Pancreas (tissue), 10 donors: ENCODE data around the gene SNX30. TPM values are rescaled to one million over a fixed set of nuclear protein-coding genes. Genes with fewer than 3 reads are reported as not detected.

Experiments used
- ATAC-seq, 4 donors: fragments of 200-7000 bp; cut with Tn5 transposase; one replicate each; pipeline versions ENCODE4 v1.8.0 to v1.9.1; 2020; ENCODE audit warnings: mild to moderate bottlenecking in 4 of 4, moderate library complexity in 4 of 4
- DNase-seq, 6 donors: peaks; one replicate each; pipeline ENCODE4 v3.0.0-alpha.2; 2020
- FAIRE-seq: peaks from 2 replicates; lab custom pipeline; 2012; peaks lifted over from hg19 to GRCh38; lab: Jason Lieb, UNC
- H3K27ac ChIP-seq, 4 donors: fragments of 200-600 bp; sonication (generic); 1 replicate in 3 of 4; 2 replicates in 1 of 4; pipeline versions ENCODE4 v1.5.0 to v1.8.0; 2020
- H3K27me3 ChIP-seq, 4 donors: fragments of 200-600 bp; one replicate each; pipeline ENCODE4 v1.8.0; 2021
- H3K36me3 ChIP-seq, 3 donors: fragments of 200-600 bp; sonication (generic) in 1 of 3; one replicate each; pipeline versions ENCODE4 v1.5.0 to v1.8.0; 2020 to 2021
- H3K4me1 ChIP-seq, 3 donors: fragments of 200-600 bp; one replicate each; pipeline ENCODE4 v1.8.0; 2021
- H3K4me3 ChIP-seq, 4 donors: fragments of 200-600 bp; sonication (generic) in 2 of 4; one replicate each; pipeline versions ENCODE4 v1.5.0 to v1.8.0; 2020 to 2021
- H3K9me3 ChIP-seq, 4 donors: fragments of 200-600 bp; one replicate each; pipeline ENCODE4 v1.8.0; 2021
- CTCF ChIP-seq, 4 donors: fragments of 200-600 bp; sonication (generic) in 3 of 4; IDR thresholded peaks; one replicate each; pipeline versions ENCODE4 v1.5.0 to v1.8.0; 2021; ENCODE audit warnings: antibody characterized with exemption in 4 of 4
- WGBS, 2 donors: extraction: QIAGEN DNeasy Blood & Tissue Kit; methylation state at CpG; one replicate each; pipeline ENCODE4 v1.1.7; 2013; 5-methylcytosine and 5-hydroxymethylcytosine counted together
- intact Hi-C, 3 donors: fragments of 100-400 bp; cut with DNase I; formaldehyde crosslinking; loops; one replicate each; pipeline versions ENCODE4 v1.11.1 to v1.14.2; 2022
- polyA plus RNA-seq, 2 donors: library from polyadenylated mRNA; stranded (reverse); fragments of 200-250 nt; gene quantifications; one replicate each; pipeline ENCODE4 v1.2.3, GENCODE V29; 2013
- total RNA-seq, 6 donors: library from RNA; stranded (reverse); fragmentation: NEBNext Ultra II Directional in 4 of 6; extraction: Animal tissue kit (Norgen Biotek cat#: 25700) in 4 of 6; gene quantifications; one replicate each; pipeline versions ENCODE4 v1.2.1 to v1.2.4, GENCODE V29; 2021 to 2023
- donor health status: healthy with polysubstance abuse.
- donor health status: DM: no; HTN: no; CAD: no; lungs with moderate emphysema.
- donor health status: DM: no; HTN: no; CAD: no.
- donor health status: control.
- donor health status: control.
- donor health status: Bipolar disorder and iron deficiency.
- donor health status: DM: yes; HTN: yes; CAD: no.
- donor health status: DM: no; HTN: no; CAD: no.
- donor health status: DM: no; HTN: no; CAD: no.
- donor health status: DM: yes; HTN: yes; CAD: no.

Gene SNX30
- total and polyA plus RNA-seq, 8 donors, result 2.1 to 8.2 (median 4.1) TPM

DNA sequence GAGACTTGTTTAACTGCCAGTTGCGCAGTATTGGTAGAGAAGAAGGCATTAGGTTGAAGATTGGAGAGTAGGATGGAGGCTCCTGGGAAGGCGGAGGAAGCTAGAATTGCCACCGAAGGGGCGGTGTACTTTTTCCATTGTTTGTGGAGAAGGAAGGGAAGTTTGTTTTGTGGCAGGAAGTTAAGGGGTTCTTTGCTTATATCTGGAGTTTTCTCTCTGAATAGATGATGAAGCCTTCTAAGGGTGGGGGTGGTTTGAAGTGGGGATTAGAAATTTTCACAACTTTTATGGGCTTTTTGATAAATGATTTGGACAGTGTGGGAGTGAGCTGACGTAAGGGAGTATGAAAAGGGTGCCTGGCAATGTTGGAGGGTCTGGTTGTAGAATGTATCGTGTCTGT is 59.3 kb downstream of the SNX30 start:
- Histone ChIP-seq H3K36me3 (no peaks in the 10 kb centered on the region), H3K9me3 (no peaks in the 10 kb centered on the region), H3K4me1 (no peaks in the 10 kb centered on the region), H3K27me3 (no peaks in the 10 kb centered on the region), H3K4me3 (no peak overlapping the region), H3K27ac (no peak overlapping the region)
- WGBS, 2 donors, result 74 to 75% methylated on average over 6 of the region's 6 CpGs
- no peak for DNase-seq
- no peak for FAIRE-seq
- intact Hi-C loops, result no loop called here
- peak in 1 of 4 donors; percentile 25 for ATAC-seq
- TF ChIP-seq CTCF (IDR thresholded peaks at IDR 0.05), result no peak

DNA sequence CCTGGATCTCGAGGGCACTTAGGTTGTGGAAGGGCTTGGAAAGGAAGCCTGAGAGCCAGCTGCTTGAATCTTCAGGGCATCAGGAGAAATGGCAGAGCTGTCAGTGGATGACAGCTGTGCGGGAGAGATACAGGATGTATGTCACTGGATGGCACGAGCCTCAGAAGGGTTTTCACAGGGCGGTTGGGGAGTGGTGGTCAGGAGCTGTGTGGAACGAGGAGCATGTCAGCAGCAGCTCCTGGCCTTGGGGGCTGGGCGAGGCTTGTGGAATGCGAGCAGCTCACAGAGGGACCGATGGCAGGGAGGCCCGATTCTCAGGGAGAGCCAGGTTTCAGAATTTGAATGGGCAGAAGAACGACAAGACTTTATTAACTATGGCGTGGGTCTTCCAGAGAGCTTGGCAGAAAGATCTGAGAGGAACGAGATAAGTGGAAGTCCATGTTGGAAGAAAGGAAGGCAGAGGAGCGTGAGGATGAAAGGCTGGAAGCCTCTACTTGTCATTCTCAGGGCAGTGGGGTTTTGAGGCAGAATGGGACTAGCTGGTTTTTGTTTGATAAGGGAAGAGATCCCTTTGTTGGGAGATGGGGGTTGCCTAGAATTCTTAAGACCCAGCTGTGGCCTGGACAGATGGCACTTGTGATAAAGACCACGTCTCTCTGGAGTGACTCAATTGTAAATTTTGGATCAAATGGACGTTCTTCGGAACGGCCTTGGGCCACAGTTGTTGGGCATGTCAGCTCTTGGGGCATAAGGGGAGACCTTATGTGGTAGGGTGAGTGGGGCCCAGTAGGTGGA is 60.3 kb downstream of the SNX30 start:
- TF ChIP-seq CTCF (IDR thresholded peaks at IDR 0.05), result no peak
- no peaks in the 10 kb centered on the region for H3K4me1 ChIP-seq
- no peaks in the 10 kb centered on the region for H3K27me3 ChIP-seq
- WGBS, 2 donors, result 81 to 86% methylated on average over 17 of the region's 17 CpGs
- intact Hi-C loops, result no loop called here
- H3K36me3 ChIP-seq, result no peaks in the 10 kb centered on the region
- FAIRE-seq (no peak), ATAC-seq (no peak), DNase-seq (no peak)
- no peaks in the 10 kb centered on the region for H3K9me3 ChIP-seq
- no peak overlapping the region for H3K4me3 ChIP-seq
- no peak overlapping the region for H3K27ac ChIP-seq

- H3K27me3 ChIP-seq, result no peaks in the 10 kb centered on the region
- ATAC-seq, result no peak
- no peaks in the 10 kb centered on the region for H3K36me3 ChIP-seq
- intact Hi-C loops, result no loop called here
- H3K9me3 ChIP-seq, result no peaks in the 10 kb centered on the region
- H3K27ac ChIP-seq, result no peak overlapping the region
- no peaks in the 10 kb centered on the region for H3K4me1 ChIP-seq
- no peak for DNase-seq
- no peak for FAIRE-seq
- TF ChIP-seq CTCF (IDR thresholded peaks at IDR 0.05), result no peak
- WGBS, 2 donors, result 84% methylated on average over 6 of the region's 6 CpGs
- no peak overlapping the region for H3K4me3 ChIP-seq
Measured at GRCh38 chr9:112811518-112811917, 61.0 kb downstream of the SNX30 start.

DNA sequence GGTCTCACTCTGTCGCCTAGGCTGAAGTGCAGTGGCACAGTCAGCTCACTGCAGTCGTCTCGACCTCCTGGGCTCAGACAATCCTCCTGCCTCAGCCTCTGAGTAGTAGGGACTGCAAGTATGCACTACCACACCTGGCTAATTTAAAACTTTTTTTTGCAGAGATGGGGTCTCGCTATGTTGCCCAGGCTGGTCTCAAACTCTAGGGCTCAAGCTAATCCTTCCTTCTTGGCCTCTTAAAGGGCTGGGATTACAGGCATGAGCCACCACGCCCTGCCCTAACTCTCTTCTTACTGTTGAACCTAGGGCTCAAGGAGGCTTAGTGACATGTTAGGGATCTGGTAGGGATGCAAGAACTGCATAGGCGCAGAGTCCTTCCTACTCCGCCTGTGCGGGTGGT is 65.3 kb downstream of the SNX30 start:
- TF ChIP-seq CTCF (IDR thresholded peaks at IDR 0.05), result no peak
- no peak overlapping the region for H3K4me3 ChIP-seq
- H3K4me1 ChIP-seq, result no peaks in the 10 kb centered on the region
- FAIRE-seq, result no peak
- no peak for ATAC-seq
- no peak for DNase-seq
- no peaks in the 10 kb centered on the region for H3K36me3 ChIP-seq
- no peaks in the 10 kb centered on the region for H3K27me3 ChIP-seq
- H3K9me3 ChIP-seq, result no peaks in the 10 kb centered on the region
- H3K27ac ChIP-seq, result no peak overlapping the region
- 84% methylated on average over 8 of the region's 8 CpGs for WGBS, 2 donors
- intact Hi-C loops, result no loop called here

- no peak overlapping the region for H3K27ac ChIP-seq
- WGBS, 2 donors, result 95 to 97% methylated on average over 5 of the region's 5 CpGs
- intact Hi-C loops, result no loop called here
- no peak for ATAC-seq
- TF ChIP-seq CTCF (IDR thresholded peaks at IDR 0.05), result no peak
- DNase-seq, result no peak
- no peaks in the 10 kb centered on the region for H3K4me1 ChIP-seq
- no peaks in the 10 kb centered on the region for H3K9me3 ChIP-seq
- H3K27me3 ChIP-seq, result no peaks in the 10 kb centered on the region
- FAIRE-seq, result no peak
- H3K4me3 ChIP-seq, result no peak overlapping the region
- H3K36me3 ChIP-seq, result no peaks in the 10 kb centered on the region
Measured at GRCh38 chr9:112817860-112818203, 67.3 kb downstream of the SNX30 start.
